Fibroblast of skin of left biceps (primary cell): ENCODE measurements around the gene PKP2.

Source experiments
- DNase-seq, 2 experiments: peaks; one replicate each; pipeline ENCODE4 v3.0.0-alpha.2; 2013; ENCODE audit warnings: low read depth in 2 of 2

The PKP2 gene

DNA sequence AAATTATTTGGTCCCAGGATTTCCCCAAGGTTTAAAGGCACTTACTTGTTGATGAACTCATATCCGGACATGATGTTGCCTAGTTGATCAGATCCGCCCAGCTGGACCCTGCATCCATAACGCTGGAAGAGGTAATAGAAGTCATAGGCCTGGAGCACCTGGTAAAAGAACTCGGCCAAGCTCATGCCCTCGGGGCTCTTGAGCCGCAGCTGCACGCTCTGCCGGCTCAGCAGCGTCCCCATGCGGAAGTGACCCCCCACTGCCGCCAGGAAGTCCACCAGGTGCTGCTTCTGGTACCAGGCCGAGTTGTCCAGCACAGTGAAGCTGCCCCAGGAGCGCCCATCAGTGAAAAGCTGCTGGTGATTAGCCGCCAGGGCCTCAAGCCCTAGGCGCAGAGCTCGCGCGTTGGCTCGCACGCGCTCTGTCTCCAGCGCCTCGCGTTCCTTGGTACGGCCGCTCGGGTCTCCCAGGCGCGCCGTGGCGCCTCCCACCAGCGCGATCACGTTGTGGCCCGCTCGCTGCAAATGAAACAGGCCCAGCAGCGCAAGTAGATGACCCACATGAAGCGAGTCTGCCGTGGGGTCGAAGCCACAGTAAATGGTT, 141.4 kb downstream of the PKP2 start:
- DNase-seq, result no peak

DNA sequence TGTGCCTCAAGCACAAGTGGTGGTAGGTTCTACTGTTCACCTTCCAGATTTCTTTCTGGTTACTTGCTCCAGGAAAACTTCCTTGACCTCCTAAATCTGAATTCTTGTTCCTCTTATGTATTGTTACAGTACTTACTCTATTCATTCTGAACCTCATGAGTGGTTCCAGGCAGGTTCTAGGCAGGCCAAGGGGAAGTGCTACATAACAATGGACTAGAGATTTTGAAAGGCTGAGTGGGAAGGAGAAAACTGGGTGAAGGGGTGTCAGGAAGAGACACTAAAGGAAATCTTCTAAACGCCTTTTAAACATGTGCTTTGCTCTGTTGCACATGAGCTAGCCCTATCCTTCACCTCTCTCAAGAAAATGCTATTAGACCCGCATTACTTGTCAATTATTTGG, 142.5 kb downstream of the PKP2 start:
- DNase-seq, result no peak

DNA sequence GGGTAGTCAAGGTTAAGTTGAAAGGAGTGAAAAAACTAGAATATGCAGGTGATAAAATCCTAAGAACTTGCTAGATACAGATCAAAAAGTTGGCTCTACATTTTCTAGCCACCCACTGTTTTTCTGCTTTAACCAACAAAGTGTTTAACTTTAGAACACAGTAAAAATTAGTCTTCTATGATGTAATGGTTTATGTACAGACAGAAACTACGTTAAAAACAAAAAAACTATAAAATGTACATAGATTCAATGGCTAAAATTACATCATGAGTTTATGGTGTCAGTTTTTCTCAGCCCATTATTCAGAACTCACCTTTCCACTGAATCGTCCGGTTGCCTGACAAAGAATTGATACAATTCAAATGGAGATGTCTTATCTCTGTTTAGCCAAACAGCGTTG, 143.0 kb downstream of the PKP2 start:
- no peak for DNase-seq

DNA sequence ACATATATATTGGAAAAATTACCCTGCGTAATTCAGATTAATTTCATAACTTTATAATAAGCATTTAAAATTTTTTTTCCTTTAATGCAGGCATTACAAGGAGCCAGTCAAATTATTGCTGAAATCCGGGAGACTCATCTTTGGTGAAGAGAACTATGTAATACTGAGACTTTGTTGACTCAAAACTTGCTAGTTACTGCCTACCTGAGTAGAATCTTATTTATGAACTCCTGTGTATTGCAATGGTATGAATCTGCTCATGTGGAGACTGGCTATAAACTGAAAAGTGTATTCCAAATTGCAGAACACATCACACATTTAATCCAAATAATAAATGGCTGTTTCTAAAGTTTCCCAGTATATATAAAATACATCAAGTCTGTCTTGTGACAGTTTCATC, 153.3 kb downstream of the PKP2 start:
- no peak for DNase-seq

DNA sequence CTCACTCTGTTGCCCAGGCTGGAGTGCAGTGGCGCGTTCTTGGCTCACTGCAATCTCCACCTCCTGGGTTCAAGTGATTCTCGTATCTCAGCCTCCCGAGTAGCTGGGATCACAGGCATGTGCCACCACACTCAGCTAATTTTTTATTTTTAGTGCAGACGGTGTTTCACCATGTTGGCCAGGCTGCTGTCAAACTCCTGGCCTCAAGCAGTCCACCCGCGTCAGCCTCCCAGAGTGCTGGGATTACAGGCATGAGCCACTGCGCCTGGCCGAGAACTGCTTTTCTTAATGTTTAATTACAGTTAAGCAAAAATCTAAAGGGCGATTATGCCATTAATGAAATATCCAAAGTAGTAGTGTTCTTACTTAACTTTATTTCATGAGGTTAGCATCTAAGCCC, 154.4 kb downstream of the PKP2 start:
- DNase-seq, result no peak
